Endothelial cell of umbilical vein (primary cell): Measurements from ENCODE around the gene ERP29. TPM values are rescaled to one million over a fixed set of nuclear protein-coding genes. Genes with fewer than 3 reads are reported as not detected.

Source experiments
- BruUV-seq: library from RNA; stranded (reverse); fragments of 400-500 nt; replicated peaks from 2 replicates; lab custom pipeline; 2021; lab: Mats Ljungman, UMichigan
- CTCF ChIA-PET: fragments of 300-600, 350-600 bp; sonication (Branson Sonifier 250); formaldehyde crosslinking; loops from one replicate; lab custom pipeline; 2021; ENCODE audit warnings: antibody characterized with exemption, inconsistent platforms; lab: Charles Lee
- POLR2A ChIA-PET: fragments of 300-600, 350-600 bp; sonication (Branson Sonifier 250); formaldehyde crosslinking; loops from one replicate; lab custom pipeline; 2021; ENCODE audit warnings: antibody characterized with exemption, inconsistent platforms; lab: Charles Lee
- DNase-seq: peaks from one replicate; pipeline ENCODE4 v3.0.0-alpha.2; 2011; ENCODE audit warnings: low read depth, low spot score
- FAIRE-seq: peaks from 2 replicates; lab custom pipeline; 2011; peaks lifted over from hg19 to GRCh38; lab: Jason Lieb, UNC
- H2AFZ ChIP-seq: 2 replicates; pipeline ENCODE4 v1.6.0; 2012; ENCODE audit warnings: low read depth, low read length, control low read depth, inconsistent platforms
- H3K27ac ChIP-seq: 2 replicates; pipeline ENCODE4 v1.5.1; 2011; ENCODE audit warnings: low read depth, mild to moderate bottlenecking, control low read depth, low read length, moderate library complexity; ENCODE audit not compliant: insufficient read depth
- H3K27me3 ChIP-seq, 2 experiments: 2 replicates each; pipeline versions ENCODE4 v1.6.0 to v1.6.1; 2011; ENCODE audit warnings: low read length in 2 of 2, mixed read lengths in 1 of 2; ENCODE audit not compliant: control insufficient read depth in 2 of 2, insufficient read depth in 2 of 2
- H3K36me3 ChIP-seq, 2 experiments: 2 replicates in 1 of 2; 3 replicates in 1 of 2; pipeline ENCODE4 v1.5.1; 2011; ENCODE audit warnings: low read length in 2 of 2, mild to moderate bottlenecking in 1 of 2, moderate library complexity in 1 of 2; ENCODE audit not compliant: control insufficient read depth in 2 of 2, insufficient read depth in 2 of 2; ENCODE audit errors: extremely low read depth in 1 of 2
- H3K4me1 ChIP-seq: 3 replicates; pipeline ENCODE4 v1.5.1; 2011; ENCODE audit warnings: mild to moderate bottlenecking, low read length; ENCODE audit not compliant: control insufficient read depth, insufficient read depth; ENCODE audit errors: extremely low read depth
- H3K4me2 ChIP-seq: 2 replicates; pipeline ENCODE4 v1.6.1; 2011; ENCODE audit warnings: low read length, control low read depth, mixed read lengths; ENCODE audit not compliant: insufficient read depth
- H3K4me3 ChIP-seq, 3 experiments: fragments of 200-600 bp in 1 of 3; sonication (generic), shearing (Covaris generic) in 1 of 3; replicated peaks in 1 of 3; 2 replicates each; pipeline ENCODE4 v1.5.1; 2011 to 2016; ENCODE audit warnings: control low read depth in 3 of 3, low read length in 3 of 3, mild to moderate bottlenecking in 2 of 3, inconsistent platforms in 1 of 3, low read depth in 1 of 3, moderate library complexity in 1 of 3; ENCODE audit not compliant: insufficient read depth in 1 of 3
- H3K79me2 ChIP-seq: 2 replicates; pipeline ENCODE4 v1.6.0; 2012; ENCODE audit warnings: low read length, inconsistent platforms; ENCODE audit not compliant: control insufficient read depth, insufficient read depth
- H3K9ac ChIP-seq: replicated peaks from 2 replicates; pipeline ENCODE3; 2011; ENCODE audit warnings: low read length, control low read depth; ENCODE audit not compliant: insufficient read depth; ENCODE audit errors: extremely low read depth
- H3K9me1 ChIP-seq: replicated peaks from 3 replicates; pipeline ENCODE4 v1.6.0; 2011; ENCODE audit warnings: mild to moderate bottlenecking, low read length; ENCODE audit not compliant: control insufficient read depth, insufficient read depth; ENCODE audit errors: extremely low read depth
- H3K9me3 ChIP-seq: replicated peaks from 2 replicates; pipeline ENCODE4 v1.5.1; 2012; ENCODE audit warnings: low read length, inconsistent platforms; ENCODE audit not compliant: control insufficient read depth, insufficient read depth
- H4K20me1 ChIP-seq: replicated peaks from 2 replicates; pipeline ENCODE3; 2011; ENCODE audit warnings: mild to moderate bottlenecking, low read length; ENCODE audit not compliant: control insufficient read depth, insufficient read depth; ENCODE audit errors: extremely low read depth
- CTCF ChIP-seq, 2 donors: IDR thresholded peaks; 1 replicate in 1 of 2; 2 replicates in 1 of 2; pipeline ENCODE4 v1.5.1; 2011; ENCODE audit warnings: low read length in 2 of 2, mild to moderate bottlenecking in 2 of 2, moderate library complexity in 2 of 2, control low read depth in 1 of 2, inconsistent platforms in 1 of 2, low read depth in 1 of 2; ENCODE audit not compliant: insufficient read depth in 1 of 2; ENCODE audit errors: extremely low read depth in 1 of 2
- EZH2 ChIP-seq: IDR thresholded peaks from 2 replicates; pipeline ENCODE4 v1.6.1; 2012; ENCODE audit warnings: borderline replicate concordance, low read depth, mild to moderate bottlenecking, moderate library complexity, low read length, inconsistent platforms; ENCODE audit not compliant: severe bottlenecking
- FOS ChIP-seq: IDR thresholded peaks from 2 replicates; pipeline ENCODE4 v1.6.1; 2011; ENCODE audit warnings: mild to moderate bottlenecking, low read length, moderate library complexity, borderline replicate concordance; ENCODE audit not compliant: insufficient read depth
- GATA2 ChIP-seq: IDR thresholded peaks from 2 replicates; pipeline ENCODE4 v1.7.0; 2011; ENCODE audit warnings: low read depth, mild to moderate bottlenecking, moderate library complexity, mixed read lengths, low read length; ENCODE audit not compliant: insufficient read length, insufficient read depth
- JUN ChIP-seq: IDR thresholded peaks from 2 replicates; pipeline ENCODE4 v1.6.1; 2011; ENCODE audit warnings: borderline replicate concordance, low read depth; ENCODE audit not compliant: insufficient read length, insufficient read depth
- MYC ChIP-seq: IDR thresholded peaks from one replicate; pipeline ENCODE4 v1.6.1; 2011; ENCODE audit warnings: mild to moderate bottlenecking, low read depth, low read length
- POLR2A ChIP-seq: IDR thresholded peaks from 2 replicates; pipeline ENCODE4 v1.6.1; 2012; ENCODE audit warnings: low read depth, mild to moderate bottlenecking, control low read depth, low read length
- POLR2AphosphoS5 ChIP-seq: IDR thresholded peaks from 2 replicates; pipeline ENCODE4 v1.6.1; 2012; ENCODE audit warnings: low read depth, mild to moderate bottlenecking, control low read depth, low read length, moderate library complexity; ENCODE audit not compliant: insufficient read depth
- dilution Hi-C: fragments of 300-500 bp; cut with MboI; formaldehyde crosslinking; loops from one replicate; pipeline ENCODE4 v1.15.0; 2019; ENCODE audit warnings: low sequenced_read_pairs; ENCODE audit not compliant: extremely low pct_ligation_motif_present
- intact Hi-C: fragments of 100-400 bp; cut with micrococcal nuclease; formaldehyde crosslinking; loops from one replicate; pipeline ENCODE4 v1.10.0; 2022
- polyA plus RNA-seq, 4 experiments: library from polyadenylated mRNA; depleted of rRNA in 3 of 4; stranded (reverse) in 3 of 4; unstranded in 1 of 4; fragments of >200 nt; gene quantifications; 2 replicates each; pipeline versions ENCODE4 v1.2.1 to v1.2.3, GENCODE V29; 2011 to 2012; ENCODE audit warnings: missing spikeins in 1 of 4
- total RNA-seq: library from RNA; stranded (reverse); gene quantifications from 2 replicates; pipeline ENCODE4 v1.2.3, GENCODE V29; 2021
- TF ChIP-seq, protein P1 (sequence below): IDR thresholded peaks from 2 replicates; pipeline ENCODE4 v1.6.1; 2011; ENCODE audit not compliant: insufficient read depth, insufficient read length

Gene ERP29
- total and polyA plus RNA-seq, 2 donors (not counting 3 experiments of a cell fraction or from before 2014, with no cell fraction given), result 77.1 to 116 TPM

- no TSS peak for BruUV-seq
- no peaks in the 10 kb centered on the region for H3K9me3 ChIP-seq
- peaks cover 6% of the 10 kb centered on the region for H3K79me2 ChIP-seq
- FAIRE-seq (peak; percentile 35), DNase-seq (peak; percentile 28)
- H2AFZ ChIP-seq, result no peak overlapping the region
- no peaks in the 10 kb centered on the region for H3K9me1 ChIP-seq
- peaks cover 2% of the 10 kb centered on the region for H4K20me1 ChIP-seq
- peak overlapping the region; percentile 30 for H3K4me2 ChIP-seq
- H3K27ac ChIP-seq, result peak overlapping the region; percentile 8
- peaks cover 15 to 22% of the 10 kb centered on the region in 2 experiments for H3K36me3 ChIP-seq
- dilution Hi-C loops (no loop called here), intact Hi-C loops (no loop called here)
- H3K9ac ChIP-seq, result no peak overlapping the region
- H3K4me1 ChIP-seq, result peaks cover 10% of the 10 kb centered on the region
- H3K4me3 ChIP-seq, result no peak overlapping the region
- ChIA-PET CTCF (interaction anchor here (1.3 kb wide), 1 partner anchor 81 kb away, joined by 3 read pairs; no protein-coding TSS in a partner anchor), POLR2A (interaction anchor here (0.5 kb wide), 1 partner anchor 376 kb away, joined by 4 read pairs; no protein-coding TSS in a partner anchor)
- H3K27me3 ChIP-seq, result no peaks in the 10 kb centered on the region
- no peak for TF ChIP-seq POLR2A
Observed at GRCh38 chr12:112025808-112026375, 12.7 kb downstream of the ERP29 start.

GRCh38 chr12:112029301-112029700, 16.1 kb downstream of the ERP29 start:
- TF ChIP-seq, protein P1, sequence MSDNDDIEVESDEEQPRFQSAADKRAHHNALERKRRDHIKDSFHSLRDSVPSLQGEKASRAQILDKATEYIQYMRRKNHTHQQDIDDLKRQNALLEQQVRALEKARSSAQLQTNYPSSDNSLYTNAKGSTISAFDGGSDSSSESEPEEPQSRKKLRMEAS, result no peak
- no peak for TF ChIP-seq POLR2AphosphoS5
- TF ChIP-seq CTCF (IDR thresholded peaks at IDR 0.05; ENCODE audit: extremely low read depth in 1 of 2, insufficient read depth in 1 of 2, low read depth in 1 of 2, low read length in 2 of 2), result no peak
- TF ChIP-seq EZH2, result no peak
- no peak for TF ChIP-seq MYC
- no peak for TF ChIP-seq JUN
- TF ChIP-seq POLR2A, result no peak
- no peak for TF ChIP-seq GATA2
- no peak for TF ChIP-seq FOS
- no peaks in the 10 kb centered on the region for H3K79me2 ChIP-seq
- ChIA-PET CTCF (no interaction called here), POLR2A (interaction anchor here (0.6 kb wide), 1 partner anchor 82 kb away, joined by 11 read pairs; no protein-coding TSS in a partner anchor)
- dilution Hi-C loops, result no loop called here
- H3K4me3 ChIP-seq, result no peak overlapping the region
- H2AFZ ChIP-seq, result no peak overlapping the region
- H3K9me1 ChIP-seq, result no peaks in the 10 kb centered on the region
- no peak overlapping the region for H3K4me2 ChIP-seq
- H3K27ac ChIP-seq, result no peak overlapping the region
- no peak overlapping the region for H3K9ac ChIP-seq
- FAIRE-seq, result no peak
- BruUV-seq, result no TSS peak
- H3K4me1 ChIP-seq, result peaks cover 10% of the 10 kb centered on the region
- intact Hi-C loops, result no loop called here
- H4K20me1 ChIP-seq, result no peaks in the 10 kb centered on the region
- no peaks in the 10 kb centered on the region for H3K27me3 ChIP-seq
- H3K36me3 ChIP-seq, result peaks cover 11 to 17% of the 10 kb centered on the region in 2 experiments
- no peaks in the 10 kb centered on the region for H3K9me3 ChIP-seq
- no peak for DNase-seq
